Motor neuron (in vitro differentiated cells): ENCODE results near the gene JMJD8. TPM values are rescaled to one million over a fixed set of nuclear protein-coding genes. Genes with fewer than 3 reads are reported as not detected.
"Not testable (repeated sequence)": the region's sequence is repeated elsewhere in the genome, so short reads cannot be mapped to it uniquely, and the experiment has no call there.

ENCODE experiments used
- ATAC-seq, 8 experiments: fragments of 200-7000 bp; cut with Tn5 transposase; replicated peaks in 6 of 8; 2 replicates each; pipeline ENCODE4 v1.8.0; 2021; ENCODE audit warnings: mild to moderate bottlenecking in 8 of 8, moderate library complexity in 8 of 8
- H3K27ac ChIP-seq, 2 donors: fragments of 250-450 bp; sonication (Bioruptor Pico); 2 replicates each; pipeline ENCODE4 v1.9.0; 2021; ENCODE audit warnings: antibody characterized with exemption in 2 of 2, mild to moderate bottlenecking in 2 of 2, moderate library complexity in 1 of 2
- H3K4me1 ChIP-seq, 2 donors: fragments of 250-450 bp; sonication (Bioruptor Pico); replicated peaks in 1 of 2; 2 replicates each; pipeline ENCODE4 v1.6.1; 2021; ENCODE audit warnings: antibody characterized with exemption in 2 of 2, mild to moderate bottlenecking in 2 of 2, moderate library complexity in 1 of 2
- H3K4me3 ChIP-seq, 5 donors: fragments of 250-450 bp; sonication (Bioruptor Pico); 2 replicates each; pipeline ENCODE4 v1.9.0; 2021; ENCODE audit warnings: antibody characterized with exemption in 5 of 5, mild to moderate bottlenecking in 5 of 5, moderate library complexity in 4 of 5
- WGBS, 10 experiments: fragments of 450-650 bp; shearing (Covaris generic); methylation state at CpG; one replicate each; pipeline ENCODE4 v1.0.0; 2022; 5-methylcytosine and 5-hydroxymethylcytosine counted together
- in situ Hi-C, 9 experiments: fragments of 400-800 bp; cut with MboI; loops; one replicate each; pipeline ENCODE4 v1.15.0; 2021; ENCODE audit warnings: low sequenced_read_pairs in 9 of 9, low pct_unique_long_range_greater_than_20kb in 2 of 9; ENCODE audit not compliant: unreplicated experiment in 9 of 9
- total RNA-seq, 8 experiments: library from RNA; unstranded; fragments of 300-600 nt; gene quantifications; 2 replicates each; pipeline versions ENCODE4 v1.2.3 to v1.2.4, GENCODE V29; 2022

Gene JMJD8
- total RNA-seq, 8 experiments from 2014 or later = 18.1 to 56.4 (median 33.2) TPM

GRCh38 chr16:719815-720446 is 35.8 kb upstream of the JMJD8 start:
- H3K4me1 ChIP-seq = peaks cover 45 to 46% of the 10 kb centered on the region in 2 donors
- WGBS, 10 experiments = 0 to 20% (median 8%) methylated on average over 1 to 2 of the region's 16 CpGs; no CpG with 5 or more reads in 4 of the 10 experiments
- peak in 5 of 8 experiments; percentile 0 to 6 (median 4) for ATAC-seq
- in situ Hi-C loops = loop anchor here in 1 of 9 experiments (25.0 kb wide), 1 partner anchor 342 kb away; the partner anchor contains the start of gene SSTR5
- H3K27ac ChIP-seq = peak overlapping the region; percentile 94 to 97
- H3K4me3 ChIP-seq = peak overlapping the region; percentile 59 to 99 (median 77)

GRCh38 chr16:718922-719321 is 34.8 kb upstream of the JMJD8 start:
- peaks cover 45 to 53% of the 10 kb centered on the region in 2 donors for H3K4me1 ChIP-seq

GRCh38 chr16:718389-718788 is 34.3 kb upstream of the JMJD8 start:
- Histone ChIP-seq H3K27ac (peak overlapping the region in 1 of 2 donors; percentile 97), H3K4me1 (peaks cover 45 to 53% of the 10 kb centered on the region in 2 donors), H3K4me3 (no peak overlapping the region)
- WGBS, 10 experiments = 88 to 100% (median 97%) methylated on average over 2 to 6 of the region's 9 CpGs; no CpG with 5 or more reads in 6 of the 10 experiments
- in situ Hi-C loops = loop anchor here in 1 of 9 experiments (25.0 kb wide), 1 partner anchor 344 kb away; the partner anchor contains the start of gene SSTR5
- ATAC-seq = no peak

More at GRCh38 chr16:718922-719321, 34.8 kb upstream of the JMJD8 start:
- in situ Hi-C loops = loop anchor here in 1 of 9 experiments (25.0 kb wide), 1 partner anchor 343 kb away; the partner anchor contains the start of gene SSTR5
- peak overlapping the region in 2 of 5 donors; percentile 59 to 99 for H3K4me3 ChIP-seq
- 40 to 100% (median 96%) methylated on average over 1 to 4 of the region's 6 CpGs; no CpG with 5 or more reads in 7 of the 10 experiments for WGBS, 10 experiments
- peak overlapping the region; percentile 94 to 97 for H3K27ac ChIP-seq
- no peak for ATAC-seq

- ATAC-seq = no peak
- peak overlapping the region in 1 of 2 donors; percentile 97 for H3K27ac ChIP-seq
- 100% methylated on average over 1 of the region's 32 CpGs; no CpG with 5 or more reads in 9 of the 10 experiments for whole genome bisulfite sequencing, 10 experiments
- in situ Hi-C loops = loop anchor here in 1 of 9 experiments (25.0 kb wide), 1 partner anchor 345 kb away; the partner anchor contains the start of gene SSTR5
- H3K4me3 ChIP-seq = no peak overlapping the region
- H3K4me1 ChIP-seq = peaks cover 45 to 53% of the 10 kb centered on the region in 2 donors
These were observed 33.5 kb upstream of the JMJD8 start for GRCh38 chr16:717450-718245.

- Histone ChIP-seq H3K4me1 (peaks cover 44 to 51% of the 10 kb centered on the region in 2 donors), H3K4me3 (peak overlapping the region in 4 of 5 donors; percentile 47 to 74 (median 63)), H3K27ac (peak overlapping the region; percentile 51 to 89)
- ATAC-seq = no peak
- 33 to 41% methylated on average over 1 to 14 of the region's 29 CpGs; no CpG with 5 or more reads in 8 of the 10 experiments for WGBS, 10 experiments
- in situ Hi-C loops = loop anchor here in 1 of 9 experiments (25.0 kb wide), 1 partner anchor 345 kb away; the partner anchor contains the start of gene SSTR5
These were observed 32.7 kb upstream of the JMJD8 start for GRCh38 chr16:716768-717325.

- Histone ChIP-seq H3K4me1 (peaks cover 47 to 54% of the 10 kb centered on the region in 2 donors), H3K4me3 (peak overlapping the region; percentile 41 to 74 (median 61)), H3K27ac (peak overlapping the region; percentile 51 to 89)
- in situ Hi-C loops = loop anchor here in 1 of 9 experiments (25.0 kb wide), 1 partner anchor 346 kb away; the partner anchor contains the start of gene SSTR5
- ATAC-seq = peak in 4 of 8 experiments; percentile 1 to 8 (median 4)
- no CpG with 5 or more reads among the region's 12 CpGs for WGBS, 10 experiments
These were observed 32.0 kb upstream of the JMJD8 start for GRCh38 chr16:716200-716568.

- in situ Hi-C loops = loop anchor here in 1 of 9 experiments (25.0 kb wide), 1 partner anchor 347 kb away; the partner anchor contains the start of gene SSTR5
- ATAC-seq = peak; percentile 12 to 28 (median 25)
- H3K4me3 ChIP-seq = peak overlapping the region; percentile 41 to 74 (median 61)
- WGBS, 10 experiments = 0 to 4% (median 0%) methylated on average over 3 to 13 of the region's 74 CpGs; no CpG with 5 or more reads in 7 of the 10 experiments
- peak overlapping the region; percentile 51 to 89 for H3K27ac ChIP-seq
- H3K4me1 ChIP-seq = peaks cover 53 to 59% of the 10 kb centered on the region in 2 donors
These were observed 31.5 kb upstream of the JMJD8 start for GRCh38 chr16:715477-716199.

- WGBS, 10 experiments = no CpG with 5 or more reads among the region's 108 CpGs
- in situ Hi-C loops = loop anchor here in 1 of 9 experiments (25.0 kb wide), 1 partner anchor 347 kb away; the partner anchor contains the start of gene SSTR5
- Histone ChIP-seq H3K27ac (peak within 1 kb of the TSS; percentile 51 to 89), H3K4me1 (peaks cover 61 to 66% of the 10 kb centered on the region in 2 donors), H3K4me3 (peak within 1 kb of the TSS; percentile 41 to 74 (median 61))
- ATAC-seq = peak; percentile 65 to 82 (median 71)
These were observed 30.7 kb upstream of the JMJD8 start, which contains the start of gene METRN for GRCh38 chr16:714558-715476. Gene METRN (plus strand): TSS chr16:715118. CDS start chr16:715290, 172 bp downstream.

GRCh38 chr16:714079-714478 is 29.9 kb upstream of the JMJD8 start:
- no peak for ATAC-seq
- WGBS, 10 experiments = 80 to 100% (median 100%) methylated on average over 1 of the region's 11 CpGs; no CpG with 5 or more reads in 7 of the 10 experiments
- Histone ChIP-seq H3K27ac (no peak overlapping the region), H3K4me3 (peak overlapping the region in 3 of 5 donors; percentile 61 to 74 (median 65)), H3K4me1 (peaks cover 60 to 64% of the 10 kb centered on the region in 2 donors)
- in situ Hi-C loops = loop anchor here in 1 of 9 experiments (25.0 kb wide), 1 partner anchor 348 kb away; the partner anchor contains the start of gene SSTR5

- peaks cover 51 to 55% of the 10 kb centered on the region in 2 donors for H3K4me1 ChIP-seq
- H3K4me3 ChIP-seq, ATAC-seq, H3K27ac ChIP-seq: not testable (repeated sequence)
- in situ Hi-C loops = loop anchor here in 1 of 9 experiments (25.0 kb wide), 1 partner anchor 350 kb away; the partner anchor contains the start of gene SSTR5
- 22 to 100% (median 56%) methylated on average over 1 to 7 of the region's 13 CpGs; no CpG with 5 or more reads in 2 of the 10 experiments for WGBS, 10 experiments
These were observed 28.7 kb upstream of the JMJD8 start for GRCh38 chr16:712740-713250.
